Neuron (in vitro differentiated cells): ENCODE data around the gene AXIN2.

Source experiments
- H2AFZ ChIP-seq: one replicate; pipeline ENCODE4 v1.6.1; 2013; ENCODE audit warnings: low read depth, mild to moderate bottlenecking, inconsistent platforms, low read length, moderate library complexity
- H3K27me3 ChIP-seq: one replicate; pipeline ENCODE4 v1.6.1; 2013; ENCODE audit warnings: low read length; ENCODE audit not compliant: insufficient read depth
- H3K36me3 ChIP-seq: one replicate; pipeline ENCODE4 v1.6.1; 2013; ENCODE audit warnings: low read length; ENCODE audit not compliant: insufficient read depth
- H3K4me1 ChIP-seq: one replicate; pipeline ENCODE4 v1.6.1; 2013; ENCODE audit warnings: low read length; ENCODE audit not compliant: insufficient read depth
- H3K4me3 ChIP-seq: 2 replicates; pipeline ENCODE4 v1.5.1; 2013; ENCODE audit warnings: mild to moderate bottlenecking, low read length, moderate library complexity
- H3K9me3 ChIP-seq: one replicate; pipeline ENCODE4 v1.6.1; 2013; ENCODE audit warnings: low read length

Gene AXIN2

DNA sequence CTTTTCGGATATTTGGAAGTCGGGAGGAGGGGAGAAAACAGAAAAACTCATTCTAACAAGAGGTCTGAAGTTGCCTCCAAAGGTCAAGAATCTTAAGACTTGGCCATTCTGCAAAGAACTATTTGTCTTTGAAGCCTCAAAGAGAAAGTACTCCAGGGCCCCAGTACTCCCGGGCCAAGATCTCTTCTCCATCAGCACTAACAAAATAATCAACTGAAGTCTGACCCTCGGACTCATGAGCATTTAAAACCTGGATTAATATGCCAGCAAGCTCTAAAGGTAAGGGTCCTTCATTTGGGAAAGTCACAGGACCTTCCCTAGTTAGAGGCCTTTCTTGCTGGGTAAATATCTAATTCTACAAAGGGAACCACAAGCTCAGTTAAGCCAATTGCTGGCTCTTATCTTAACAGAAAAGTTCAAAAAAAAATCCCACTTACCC is 4.5 kb downstream of the AXIN2 start:
- Histone ChIP-seq H3K9me3 (no peaks in the 10 kb centered on the region), H3K4me1 (peaks cover 24% of the 10 kb centered on the region), H3K27me3 (no peaks in the 10 kb centered on the region), H3K36me3 (peaks cover 12% of the 10 kb centered on the region), H2AFZ (no peak overlapping the region), H3K4me3 (no peak overlapping the region)

DNA sequence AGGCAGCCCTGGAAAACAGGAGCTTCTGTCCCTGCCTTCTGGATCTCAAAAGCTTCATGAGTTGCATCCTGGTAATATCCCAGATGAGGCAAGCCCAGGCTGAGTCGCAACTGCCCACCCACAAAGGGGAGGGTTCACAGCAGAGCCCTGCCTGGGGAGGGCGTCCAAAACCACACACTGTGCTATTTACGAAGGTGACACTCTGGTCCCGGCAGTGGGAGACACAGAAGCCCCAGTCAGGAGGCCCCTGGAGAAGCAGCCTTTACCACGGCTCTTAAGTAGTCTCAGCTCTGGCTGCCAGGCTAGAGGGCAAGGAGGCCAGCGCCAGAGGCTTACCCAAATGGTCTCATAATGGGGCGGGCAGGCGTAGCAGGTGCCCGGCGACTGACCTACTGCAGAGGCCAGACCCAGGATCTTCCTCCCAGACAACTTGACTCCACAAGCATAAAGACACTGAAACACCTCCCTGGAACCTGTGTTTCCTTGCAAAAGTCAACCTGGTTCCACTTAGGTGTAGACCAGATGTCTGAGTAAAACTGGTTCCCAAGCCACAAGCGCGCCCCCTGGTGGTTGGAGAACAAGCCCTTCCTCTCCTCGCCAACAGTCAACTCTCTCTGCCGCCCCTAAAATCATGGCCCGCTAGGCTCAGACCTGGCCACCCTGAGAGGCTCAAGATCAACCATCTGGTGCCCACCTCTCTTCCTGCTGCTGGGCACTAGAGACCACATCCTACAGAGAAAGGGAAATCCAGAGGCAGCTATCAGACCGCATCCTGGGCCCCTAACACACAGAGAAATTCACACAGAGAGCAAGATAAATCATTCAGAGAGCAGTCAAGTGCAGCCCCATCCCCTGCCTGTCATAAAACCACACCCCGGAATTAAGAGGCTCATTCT is 5.2 kb downstream of the AXIN2 start:
- Histone ChIP-seq H2AFZ (no peak overlapping the region), H3K4me1 (peaks cover 25% of the 10 kb centered on the region), H3K9me3 (no peaks in the 10 kb centered on the region), H3K27me3 (no peaks in the 10 kb centered on the region), H3K36me3 (peaks cover 17% of the 10 kb centered on the region), H3K4me3 (no peak overlapping the region)

DNA sequence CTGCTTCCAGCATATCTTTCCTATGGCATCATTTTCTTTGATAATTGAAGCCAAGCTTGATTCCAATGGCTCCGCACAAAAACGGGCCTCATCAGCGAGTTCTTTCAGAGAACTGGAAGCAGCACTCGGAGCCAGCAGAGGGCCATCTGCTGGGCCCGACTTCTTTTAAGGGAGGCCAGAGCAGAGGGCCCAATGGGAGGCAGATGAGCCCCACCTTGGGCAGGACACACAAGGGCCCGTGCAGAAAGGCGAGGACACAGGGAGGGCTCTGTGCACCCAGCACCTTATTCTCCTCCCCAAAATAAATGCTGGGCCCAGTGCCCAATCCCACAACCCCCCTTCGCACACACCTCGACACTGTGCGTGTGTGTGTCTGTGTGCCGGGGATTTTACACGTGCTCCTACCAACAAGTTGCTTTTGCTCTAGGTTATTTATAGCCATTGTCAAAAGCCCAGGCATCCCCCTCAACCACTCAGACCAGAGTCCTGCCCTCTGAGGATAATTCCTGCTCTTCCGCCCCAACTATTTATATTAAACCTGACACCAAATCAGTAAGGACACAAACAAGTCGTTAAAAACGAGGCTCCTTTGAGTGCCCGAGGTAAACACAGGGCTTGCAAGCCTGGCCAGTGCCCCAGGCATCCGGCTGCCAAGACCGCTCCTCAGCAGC is 6.8 kb downstream of the AXIN2 start:
- Histone ChIP-seq H3K27me3 (no peaks in the 10 kb centered on the region), H3K4me1 (peaks cover 39% of the 10 kb centered on the region), H2AFZ (no peak overlapping the region), H3K9me3 (peaks cover under 1% of the 10 kb centered on the region), H3K4me3 (no peak overlapping the region), H3K36me3 (peaks cover 31% of the 10 kb centered on the region)

DNA sequence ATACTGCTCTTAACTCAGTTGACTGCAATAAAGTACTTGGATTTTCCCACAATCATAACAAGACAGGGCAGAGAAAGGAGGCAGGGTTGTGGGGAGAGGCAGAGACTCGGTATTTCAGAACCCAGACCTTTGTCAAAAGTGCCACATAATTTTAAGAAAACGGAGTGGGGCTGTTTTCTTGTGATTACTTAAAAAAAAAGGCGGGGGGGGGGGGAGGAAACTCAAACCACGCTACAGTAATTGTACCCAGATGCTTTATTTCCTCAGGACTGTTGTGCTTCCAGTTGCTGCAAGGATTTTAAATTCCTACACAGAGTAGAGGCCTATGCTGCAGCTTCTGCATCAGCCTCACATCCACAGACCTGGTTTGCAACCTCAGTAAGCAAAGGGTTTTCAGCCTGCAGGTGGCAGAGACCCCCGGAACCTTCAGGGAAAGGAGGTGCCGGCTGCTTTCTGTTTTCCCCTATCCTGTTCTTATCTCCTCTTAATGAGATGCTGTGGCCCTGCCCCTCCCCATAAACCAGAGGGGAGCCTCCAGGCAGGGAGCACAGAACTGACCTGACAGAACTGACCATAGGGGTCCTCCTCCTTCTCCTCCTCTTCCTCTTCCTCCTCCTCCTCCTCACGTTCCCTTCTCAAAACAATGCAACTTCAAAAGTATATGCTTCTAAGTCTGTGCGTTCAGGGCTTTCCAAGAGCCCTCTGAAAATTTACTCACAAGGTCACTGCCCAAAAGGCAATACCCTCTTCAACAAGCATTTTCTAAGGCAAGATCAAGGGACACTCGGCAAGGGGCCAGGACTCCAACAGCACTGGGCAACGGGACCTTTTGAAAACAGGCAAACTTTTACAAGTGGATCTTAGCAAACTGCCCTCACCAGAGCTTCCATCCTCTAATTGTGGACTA is 7.5 kb downstream of the AXIN2 start:
- H3K4me1 ChIP-seq = peaks cover 46% of the 10 kb centered on the region
- H3K4me3 ChIP-seq = peak overlapping the region; percentile 13
- H3K36me3 ChIP-seq = peaks cover 39% of the 10 kb centered on the region

DNA sequence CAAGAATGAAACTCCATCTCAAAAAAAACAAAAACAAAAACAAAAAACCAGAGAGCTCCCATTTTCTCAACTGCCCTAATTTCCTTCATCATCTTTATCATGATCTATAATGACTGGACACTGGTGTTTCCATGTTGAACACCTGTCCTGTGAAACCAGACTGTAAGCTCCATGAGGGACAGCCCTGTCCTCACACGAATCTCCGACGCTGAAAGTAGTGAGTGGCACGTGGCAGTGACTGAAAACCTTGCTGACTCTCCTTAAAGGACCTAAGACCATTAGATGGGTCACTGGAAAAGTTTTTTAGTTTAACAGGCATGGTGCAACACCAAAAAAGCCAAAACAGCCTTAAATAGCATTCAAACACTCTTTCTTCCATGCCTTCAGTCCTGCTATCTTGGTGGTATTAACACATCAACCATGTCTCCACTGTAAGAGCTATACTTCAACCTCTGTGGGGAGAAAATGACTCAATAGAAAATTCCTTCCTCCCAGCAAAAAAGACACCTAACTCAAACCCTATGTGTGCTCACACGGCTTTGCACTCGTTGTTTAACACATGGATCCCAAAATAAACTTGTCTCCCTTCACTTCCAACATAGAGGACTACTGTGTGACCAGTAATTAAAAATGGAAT is 8.3 kb downstream of the AXIN2 start:
- H3K4me3 ChIP-seq = no peak overlapping the region
- H3K27me3 ChIP-seq = no peaks in the 10 kb centered on the region
- no peak overlapping the region for H2AFZ ChIP-seq
- H3K4me1 ChIP-seq = peaks cover 48% of the 10 kb centered on the region
- H3K36me3 ChIP-seq = peaks cover 47% of the 10 kb centered on the region
- peaks cover 6% of the 10 kb centered on the region for H3K9me3 ChIP-seq

More for the DNA sequence above, 7.5 kb downstream of the AXIN2 start:
- Histone ChIP-seq H2AFZ (no peak overlapping the region), H3K9me3 (peaks cover 6% of the 10 kb centered on the region), H3K27me3 (no peaks in the 10 kb centered on the region)

DNA sequence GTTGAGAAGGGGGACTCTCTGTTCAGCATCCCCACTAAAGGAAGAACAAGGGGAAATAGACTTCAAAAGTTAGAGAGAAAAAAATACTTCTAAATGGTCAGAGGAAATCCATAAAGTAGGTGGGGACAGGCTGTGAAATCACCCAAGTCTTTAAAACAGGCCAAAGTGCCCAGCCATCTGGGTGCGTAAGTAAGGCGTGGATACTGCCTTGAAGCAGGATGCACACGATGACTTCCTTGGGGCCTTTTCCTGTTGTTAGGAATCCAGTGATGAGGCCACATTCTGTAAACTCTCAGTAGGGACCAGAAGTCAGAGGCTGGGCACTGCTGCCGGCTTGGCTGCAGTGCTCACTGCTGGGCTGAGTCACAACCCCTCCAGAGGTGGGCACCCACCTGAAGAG is 9.2 kb downstream of the AXIN2 start:
- no peaks in the 10 kb centered on the region for H3K27me3 ChIP-seq
- H3K36me3 ChIP-seq = peaks cover 55% of the 10 kb centered on the region
- H2AFZ ChIP-seq = no peak overlapping the region
- H3K4me1 ChIP-seq = peaks cover 48% of the 10 kb centered on the region
- H3K9me3 ChIP-seq = peaks cover 6% of the 10 kb centered on the region
- no peak overlapping the region for H3K4me3 ChIP-seq

DNA sequence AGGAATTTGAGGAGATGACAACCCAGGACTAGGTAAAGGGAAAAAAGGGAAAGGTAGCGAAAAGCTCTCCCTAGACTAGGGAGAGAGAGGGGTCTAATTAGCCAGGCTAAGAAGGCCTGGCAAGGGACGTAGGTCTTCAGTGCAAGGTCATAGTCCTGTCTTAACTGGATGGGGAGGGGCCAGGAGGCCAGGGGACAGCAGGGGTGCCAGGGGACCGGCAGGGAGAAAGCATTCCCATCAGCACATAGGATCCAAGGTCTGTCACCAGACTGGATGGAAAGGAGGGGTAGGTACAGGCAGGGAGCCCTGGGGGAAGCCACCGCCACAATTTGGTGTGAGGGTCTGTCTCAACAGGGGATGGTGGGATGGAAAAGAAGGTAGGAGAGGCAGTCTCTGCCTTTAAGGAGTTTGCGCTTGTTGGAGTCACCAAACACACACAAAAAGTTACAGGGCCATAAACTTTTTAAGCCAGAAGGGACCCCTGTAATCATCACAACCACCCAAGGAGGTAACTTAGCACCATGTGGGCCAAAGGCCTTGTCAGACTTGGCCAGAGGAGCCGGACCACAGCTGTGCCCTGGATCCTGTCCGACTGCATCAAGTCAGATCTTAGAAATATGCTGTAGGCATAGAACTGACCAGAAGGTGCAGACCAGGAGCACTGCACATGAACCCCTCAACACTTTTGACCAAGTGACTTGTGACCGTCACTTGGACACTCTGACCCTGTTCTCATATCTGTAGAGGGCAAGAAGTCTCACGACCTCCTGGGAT is 10.0 kb downstream of the AXIN2 start:
- Histone ChIP-seq H3K4me1 (peaks cover 48% of the 10 kb centered on the region), H3K9me3 (peaks cover 6% of the 10 kb centered on the region), H3K27me3 (no peaks in the 10 kb centered on the region), H2AFZ (no peak overlapping the region), H3K36me3 (peaks cover 55% of the 10 kb centered on the region), H3K4me3 (no peak overlapping the region)

DNA sequence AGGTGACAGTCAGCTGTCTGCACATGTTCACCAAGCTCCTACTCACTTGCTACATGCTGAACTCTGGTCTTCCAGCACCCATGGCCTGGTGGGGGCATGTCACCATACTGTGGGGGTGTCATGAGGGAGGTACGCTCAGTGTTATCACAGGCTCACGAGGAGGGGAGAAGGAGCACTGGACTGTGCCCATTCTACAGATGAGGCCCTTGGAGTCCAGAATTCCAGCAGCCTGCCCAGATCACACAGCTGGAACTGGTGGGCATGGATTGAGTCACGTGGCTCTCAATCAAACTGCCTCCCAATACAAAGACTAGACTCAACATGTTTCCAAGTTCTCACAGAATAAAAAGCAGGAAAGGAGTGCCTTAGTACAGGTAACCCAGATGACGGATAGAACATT is 10.7 kb downstream of the AXIN2 start:
- Histone ChIP-seq H3K9me3 (peaks cover 6% of the 10 kb centered on the region), H3K27me3 (no peaks in the 10 kb centered on the region), H3K4me3 (no peak overlapping the region), H2AFZ (no peak overlapping the region), H3K36me3 (peaks cover 55% of the 10 kb centered on the region), H3K4me1 (peaks cover 52% of the 10 kb centered on the region)

DNA sequence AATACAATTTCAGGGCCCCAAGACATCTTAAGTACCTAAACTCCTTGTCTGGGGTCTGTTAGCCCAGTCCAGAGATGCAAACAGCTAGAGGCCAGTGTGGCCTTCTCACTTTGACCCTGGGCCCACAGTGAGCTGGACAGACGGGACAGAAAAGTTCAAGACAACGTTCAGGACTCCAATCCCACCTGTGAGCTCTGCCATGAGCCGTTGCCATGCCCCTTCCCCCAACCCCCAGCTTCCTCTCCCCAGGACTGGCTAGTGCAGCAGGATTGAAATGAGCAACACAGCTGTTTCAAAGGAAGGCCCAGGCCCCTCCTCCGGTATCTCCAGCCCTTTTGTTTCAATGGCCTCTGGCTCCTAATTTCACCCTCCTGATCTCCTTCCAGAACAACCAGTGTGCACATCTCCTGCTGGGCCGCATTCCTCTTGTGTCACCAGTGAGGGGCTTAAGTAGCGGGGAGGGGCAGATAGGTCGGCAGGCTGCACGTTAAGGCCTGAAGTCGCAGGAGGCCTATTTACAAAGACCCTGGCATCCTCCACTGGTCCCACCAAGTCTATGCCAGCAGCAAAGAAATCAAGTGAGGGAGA is 11.3 kb downstream of the AXIN2 start:
- Histone ChIP-seq H3K9me3 (peaks cover 6% of the 10 kb centered on the region), H2AFZ (no peak overlapping the region), H3K27me3 (no peaks in the 10 kb centered on the region), H3K4me1 (peaks cover 58% of the 10 kb centered on the region), H3K4me3 (no peak overlapping the region), H3K36me3 (peaks cover 55% of the 10 kb centered on the region)

DNA sequence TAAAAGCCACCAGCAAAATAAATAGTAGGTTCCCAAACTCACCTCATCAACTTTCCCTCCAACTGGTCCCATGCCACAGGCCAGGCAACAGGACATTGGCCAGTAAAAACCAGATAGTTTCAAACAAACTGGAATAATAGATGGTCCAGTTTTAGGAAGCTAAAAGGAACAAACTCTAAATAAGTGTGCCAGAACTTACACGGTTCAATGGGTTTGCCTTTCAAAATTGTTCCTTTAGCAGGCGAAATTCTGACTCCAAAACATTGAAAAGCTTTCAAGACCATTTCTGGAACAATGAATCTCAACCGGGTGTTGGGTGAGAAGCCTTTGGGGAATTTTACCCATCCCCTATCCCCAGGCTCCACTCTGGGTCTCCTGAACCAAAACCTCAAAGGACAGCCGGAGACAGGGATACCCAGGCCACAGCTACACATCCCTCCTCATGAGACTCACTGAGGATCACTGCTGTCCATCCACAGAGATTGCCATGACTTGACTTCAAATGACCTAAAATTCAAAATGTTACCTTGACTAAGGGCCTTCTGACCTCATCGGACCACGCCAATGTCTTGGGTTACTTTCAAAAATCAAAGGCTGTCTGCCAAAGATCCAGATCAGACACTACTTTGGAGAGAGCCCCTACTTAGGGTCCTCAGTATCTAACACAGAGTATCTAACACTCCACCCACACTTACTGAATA is 13.0 kb downstream of the AXIN2 start:
- H3K4me3 ChIP-seq = no peak overlapping the region
- no peaks in the 10 kb centered on the region for H3K27me3 ChIP-seq
- H3K9me3 ChIP-seq = peaks cover 6% of the 10 kb centered on the region
- H3K36me3 ChIP-seq = peaks cover 71% of the 10 kb centered on the region
- H3K4me1 ChIP-seq = peaks cover 73% of the 10 kb centered on the region
- H2AFZ ChIP-seq = no peak overlapping the region

DNA sequence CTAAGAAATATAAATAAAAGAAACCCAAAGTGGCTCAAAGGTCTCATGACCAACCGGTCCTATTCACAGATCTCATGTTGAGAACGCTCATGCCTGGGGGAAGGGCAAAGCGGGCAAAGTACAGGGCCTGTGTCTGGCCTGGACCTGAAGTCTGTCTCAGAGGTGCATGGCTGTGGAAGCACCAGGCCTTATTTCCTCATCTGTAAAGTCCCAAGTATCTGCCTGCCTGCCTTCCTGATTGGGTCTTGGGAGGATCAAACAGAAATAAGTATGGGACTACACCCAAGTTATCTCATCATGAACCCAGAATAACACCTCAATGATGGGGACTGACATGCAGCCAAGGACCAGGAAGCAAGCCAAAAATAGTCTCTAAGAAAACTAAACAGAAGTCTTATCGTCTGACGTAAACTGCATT is 14.2 kb downstream of the AXIN2 start:
- Histone ChIP-seq H3K27me3 (no peaks in the 10 kb centered on the region), H3K4me3 (no peak overlapping the region), H3K9me3 (peaks cover 6% of the 10 kb centered on the region), H3K4me1 (peaks cover 73% of the 10 kb centered on the region), H3K36me3 (peaks cover 73% of the 10 kb centered on the region), H2AFZ (no peak overlapping the region)
